Ammon's horn (tissue), 1 donor: ENCODE data around the gene INPP5E.
"Not testable (repeated sequence)": the region's sequence is repeated elsewhere in the genome, so short reads cannot be mapped to it uniquely, and the experiment has no call there.

Source experiments
- DNase-seq: peaks from one replicate; pipeline ENCODE4 v3.0.0-alpha.2; 2016; ENCODE audit warnings: low spot score

Gene INPP5E

GRCh38 chr9:136429075-136429628, 10.5 kb downstream of the INPP5E start:
- no peak for DNase-seq

- DNase-seq: no peak
These were observed 12.9 kb downstream of the INPP5E start for GRCh38 chr9:136426787-136427186.

- DNase-seq: not testable (repeated sequence)
These were observed 14.3 kb downstream of the INPP5E start for GRCh38 chr9:136425367-136425766.

DNA sequence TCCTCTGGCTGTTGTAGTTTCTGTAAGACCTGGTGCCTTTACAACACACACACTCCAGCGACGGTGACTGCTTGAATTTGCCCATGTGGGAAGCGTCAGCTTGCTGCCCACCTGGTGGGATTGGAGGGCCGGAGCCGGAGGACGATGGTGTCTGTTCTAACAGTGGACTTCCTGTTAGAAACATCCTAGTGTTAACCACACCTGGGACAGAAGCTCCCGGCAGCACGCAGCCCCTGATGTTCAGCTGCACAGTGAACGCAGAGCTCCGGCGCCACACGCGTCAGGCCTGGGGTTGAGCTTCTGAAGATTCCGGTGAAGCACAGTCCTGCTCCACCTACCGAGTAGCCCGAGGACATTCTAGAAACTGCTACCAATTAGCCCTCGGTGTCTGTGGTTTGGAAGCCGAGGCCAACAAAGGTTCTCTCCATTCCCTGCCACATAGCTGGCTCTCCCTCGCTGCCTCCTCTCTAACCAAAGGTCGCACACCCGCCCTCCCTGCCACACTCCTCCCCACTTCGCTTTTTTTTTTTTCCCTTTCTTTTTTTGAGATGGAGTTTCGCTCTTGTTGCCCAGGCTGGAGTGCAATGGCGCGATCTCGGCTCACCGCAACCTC, 14.8 kb downstream of the INPP5E start:
- no peak for DNase-seq

DNA sequence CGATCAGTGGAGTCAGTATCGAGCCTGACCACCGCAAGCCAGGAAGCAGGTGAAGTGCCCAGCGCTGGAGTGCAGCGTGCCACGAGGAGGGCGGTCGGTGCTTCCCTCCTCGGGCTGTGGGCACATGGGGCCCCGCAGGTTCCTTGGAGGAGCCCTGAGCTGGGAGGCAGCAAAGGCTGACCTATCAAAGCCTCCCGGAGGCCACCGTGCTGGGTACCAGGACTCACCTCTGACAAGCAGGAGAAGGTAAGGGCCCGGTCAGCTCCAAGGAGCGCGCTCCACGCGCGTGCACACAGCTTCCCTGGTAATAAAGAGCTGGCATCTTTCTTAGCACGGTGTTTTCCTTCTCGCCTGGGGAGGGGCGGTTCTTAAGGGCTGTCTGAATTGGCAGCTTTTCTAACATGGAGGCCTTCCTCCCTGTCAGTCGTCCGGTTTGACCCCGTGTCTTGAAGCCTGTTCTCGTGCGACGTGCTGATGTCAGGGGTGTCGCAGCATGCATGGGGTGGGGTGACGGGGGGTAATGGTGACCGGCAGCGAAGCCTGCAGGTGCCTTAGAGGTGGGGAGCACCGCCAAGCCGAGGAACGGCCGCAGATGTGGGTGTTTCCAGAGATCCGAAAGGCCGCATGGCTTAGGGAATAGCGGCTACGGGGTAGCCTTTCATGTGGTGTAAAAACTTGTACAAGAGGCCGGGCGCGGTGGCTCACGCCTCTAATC, 16.1 kb downstream of the INPP5E start:
- DNase-seq: no peak

- DNase-seq: no peak
These were observed 16.8 kb downstream of the INPP5E start for GRCh38 chr9:136422876-136423275.

DNA sequence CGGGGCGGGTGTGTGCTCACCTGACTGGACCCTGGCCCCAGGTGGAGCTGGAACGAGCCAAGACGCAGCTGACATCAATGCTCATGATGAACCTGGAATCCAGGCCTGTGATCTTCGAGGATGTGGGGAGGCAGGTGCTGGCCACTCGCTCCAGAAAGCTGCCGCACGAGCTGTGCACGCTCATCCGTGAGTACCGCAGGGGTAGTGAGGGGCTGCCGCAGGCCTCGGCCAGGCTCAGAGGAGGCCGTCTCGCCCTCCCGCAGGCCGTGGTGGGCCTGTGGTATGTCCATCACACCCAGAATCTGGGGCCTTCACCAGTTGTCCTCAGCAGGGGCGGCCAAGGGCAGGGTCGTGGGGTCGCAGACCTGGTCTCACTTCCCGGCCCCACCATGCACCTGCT, 17.9 kb downstream of the INPP5E start:
- DNase-seq: no peak

GRCh38 chr9:136419092-136419420, 20.6 kb downstream of the INPP5E start:
- DNase-seq: no peak

DNA sequence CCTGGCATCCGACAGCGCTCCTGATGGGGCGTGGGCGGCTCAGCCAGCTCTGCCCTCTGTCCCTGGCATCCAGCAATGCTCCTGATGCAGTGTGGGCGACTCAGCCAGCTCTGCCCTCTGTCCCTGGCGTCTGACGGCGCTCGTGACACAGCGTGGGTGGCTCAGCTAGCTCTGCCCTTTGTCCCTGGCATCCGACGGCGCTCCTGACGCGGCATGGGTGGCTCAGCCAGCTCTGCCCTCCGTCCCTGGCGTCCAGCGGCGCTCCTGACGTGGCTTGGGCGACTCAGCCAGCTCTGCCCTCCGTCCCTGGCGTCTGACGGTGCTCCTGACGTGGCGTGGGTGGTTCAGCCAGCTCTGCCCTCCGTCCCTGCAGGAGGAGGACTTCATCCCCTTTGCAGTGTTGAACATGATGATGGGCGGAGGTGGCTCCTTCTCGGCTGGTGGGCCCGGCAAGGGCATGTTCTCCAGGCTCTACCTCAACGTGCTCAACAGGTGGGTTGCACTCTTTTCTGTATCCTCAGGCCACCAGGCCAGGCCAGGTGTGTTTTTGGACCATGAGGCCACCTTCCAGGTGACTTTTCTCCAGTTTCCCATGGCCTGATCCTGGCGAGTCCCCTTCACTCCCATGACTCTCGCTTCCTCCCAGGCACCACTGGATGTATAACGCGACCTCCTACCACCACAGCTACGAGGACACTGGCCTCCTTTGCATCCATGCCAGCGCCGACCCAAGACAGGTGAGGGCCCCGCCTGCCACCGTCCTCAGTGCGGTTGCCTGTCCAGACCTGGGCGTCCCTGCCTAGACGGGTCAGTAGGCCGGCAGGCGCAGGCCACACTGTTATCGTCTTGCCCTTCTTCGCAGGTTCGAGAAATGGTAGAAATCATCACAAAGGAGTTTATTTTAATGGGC, 21.2 kb downstream of the INPP5E start:
- DNase-seq: no peak

DNA sequence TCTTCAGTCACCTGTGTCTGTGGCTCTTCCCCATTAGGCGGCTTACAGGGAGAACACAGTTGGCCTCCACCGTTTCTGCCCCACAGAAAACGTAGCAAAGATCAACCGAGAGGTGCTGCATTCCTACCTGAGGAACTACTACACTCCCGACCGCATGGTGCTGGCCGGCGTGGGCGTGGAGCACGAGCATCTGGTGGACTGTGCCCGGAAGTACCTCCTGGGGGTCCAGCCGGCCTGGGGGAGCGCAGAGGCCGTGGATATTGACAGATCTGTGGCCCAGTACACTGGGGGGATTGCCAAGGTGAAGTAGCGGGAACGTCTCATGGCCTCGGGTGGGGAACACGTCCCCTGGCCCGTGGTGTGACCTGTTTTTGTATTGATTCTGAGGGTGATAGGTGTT, 22.7 kb downstream of the INPP5E start:
- no peak for DNase-seq

DNA sequence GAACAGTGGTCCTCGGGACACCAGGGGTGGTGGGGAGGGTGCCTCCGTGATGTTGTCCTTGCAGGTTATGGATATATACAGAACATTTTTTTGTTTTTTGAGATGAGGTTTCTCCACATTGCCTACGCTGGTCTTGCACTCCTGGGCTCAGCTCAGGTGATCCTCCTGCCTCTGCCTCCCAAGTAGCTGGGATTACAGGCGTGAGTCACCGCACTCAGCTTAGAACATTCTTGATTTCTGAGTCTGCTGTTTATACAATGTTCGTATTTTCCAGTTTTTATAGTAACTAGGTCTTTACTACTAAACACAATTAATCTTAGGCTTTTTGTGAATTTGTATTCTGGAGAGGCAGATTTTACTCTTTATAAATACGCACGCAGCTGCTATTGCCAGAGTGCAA, 23.2 kb downstream of the INPP5E start:
- DNase-seq: no peak

DNA sequence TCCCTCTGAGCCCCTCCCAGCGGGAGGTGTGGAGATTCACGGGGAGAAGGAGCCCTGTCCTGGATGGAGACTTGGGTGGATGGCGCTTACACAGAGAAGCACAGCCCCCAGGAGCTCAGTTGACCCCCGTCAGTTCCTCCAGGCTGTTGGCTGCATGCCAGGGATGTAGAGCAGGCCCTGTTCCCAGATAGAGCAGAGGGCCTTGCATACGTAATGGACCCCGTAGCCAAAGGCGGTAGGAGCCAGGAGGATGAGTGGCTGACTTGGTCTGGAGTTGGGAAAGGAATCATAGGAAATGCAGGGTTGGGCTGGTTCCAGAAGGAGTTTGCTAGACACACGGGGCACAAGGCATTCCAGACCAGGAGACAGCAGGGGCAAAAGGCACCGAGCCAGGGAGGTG, 26.7 kb downstream of the INPP5E start:
- no peak for DNase-seq

DNA sequence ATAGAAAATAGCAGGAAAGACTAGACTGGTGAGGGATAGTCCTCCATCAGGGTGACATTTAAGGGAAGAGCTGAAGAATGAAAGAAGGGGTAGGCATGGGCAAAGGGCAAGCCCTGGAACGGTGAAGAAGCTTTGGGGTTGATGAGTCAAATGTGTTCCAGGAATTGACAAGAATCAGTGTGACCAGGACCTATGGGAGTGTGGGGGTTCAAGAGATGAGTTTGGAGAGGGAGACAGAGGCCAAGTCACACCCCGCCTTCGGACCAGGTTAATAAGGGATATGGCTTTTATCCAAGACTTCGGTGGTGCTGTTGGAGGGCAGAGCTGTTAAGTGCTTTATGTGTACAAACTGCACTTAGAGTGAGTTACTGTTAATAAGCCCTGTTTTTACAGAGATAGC, 28.3 kb downstream of the INPP5E start:
- DNase-seq: no peak

- peak; percentile 95 for DNase-seq
These were observed 29.0 kb downstream of the INPP5E start, which contains the start of the genes ENTR1 and PMPCA for GRCh38 chr9:136410500-136411287. Gene ENTR1 (minus strand): TSS chr9:136410614. CDS start chr9:136410397, 217 bp downstream. Gene PMPCA (plus strand): TSS chr9:136410658. CDS start chr9:136410669, 11 bp downstream.

DNA sequence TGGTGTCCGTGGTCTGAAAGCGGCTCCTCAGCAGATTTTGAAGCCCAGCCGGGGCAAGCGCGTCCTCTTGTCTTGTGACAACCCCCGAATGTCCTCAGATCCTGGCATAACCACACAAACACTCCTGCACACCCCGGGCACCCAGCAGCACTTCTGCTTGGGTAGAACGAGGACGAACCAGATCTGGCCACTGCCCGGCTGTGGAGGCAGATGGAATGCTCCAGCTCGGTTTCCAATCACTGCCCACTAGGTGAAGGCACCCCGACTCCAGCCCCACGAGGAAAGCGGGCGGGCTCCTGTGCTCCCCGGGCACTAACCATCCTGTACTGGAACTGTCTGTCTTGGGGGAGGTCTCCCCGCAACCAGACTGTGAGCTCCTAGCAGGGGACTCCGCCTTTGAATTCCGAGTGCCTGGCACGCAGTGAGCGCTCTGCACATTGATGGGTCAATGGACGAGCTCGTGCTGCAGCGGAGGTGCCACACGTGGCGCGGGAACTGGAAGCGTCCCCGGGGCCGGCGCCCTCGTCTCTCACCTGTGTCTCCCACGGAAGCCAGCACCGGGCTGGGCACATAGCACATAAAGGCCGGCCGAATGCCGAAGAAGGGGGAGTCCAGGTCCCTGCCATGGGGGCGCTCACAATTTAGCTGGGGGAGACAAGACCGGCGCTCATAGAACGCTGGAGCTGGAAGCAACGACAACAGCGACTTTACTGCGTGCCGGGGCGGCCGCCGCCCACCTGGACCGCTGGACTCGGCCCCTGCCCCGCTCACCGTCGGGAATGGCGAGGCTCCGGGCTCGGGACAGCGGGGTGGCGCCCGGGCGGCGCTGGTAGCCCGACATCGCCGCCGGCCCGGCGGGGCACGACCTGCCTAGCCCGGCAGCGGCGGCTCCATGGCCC, 29.8 kb downstream of the INPP5E start:
- no peak for DNase-seq

GRCh38 chr9:136407911-136408310, 31.7 kb downstream of the INPP5E start:
- DNase-seq: no peak

- DNase-seq: not testable (repeated sequence)
These were observed 32.6 kb downstream of the INPP5E start for GRCh38 chr9:136407061-136407460.

- DNase-seq: not testable (repeated sequence)
These were observed 33.7 kb downstream of the INPP5E start for GRCh38 chr9:136405904-136406303.

- no peak for DNase-seq
These were observed 34.2 kb downstream of the INPP5E start for GRCh38 chr9:136405481-136405880.

- DNase-seq: no peak
These were observed 34.9 kb downstream of the INPP5E start for GRCh38 chr9:136404801-136405136.
